Central memory CD8-positive, alpha-beta T cell (primary cell): ENCODE data around the gene PROP1.
"Not testable (repeated sequence)": the region's sequence is repeated elsewhere in the genome, so short reads cannot be mapped to it uniquely, and the experiment has no call there.

ENCODE experiments used
- ATAC-seq: fragments of 150-1000 bp; cut with Tn5 transposase; replicated peaks from 2 replicates; pipeline ENCODE4 v1.10.0; 2022; ENCODE audit warnings: mild to moderate bottlenecking, moderate FRiP score, moderate number of reproducible peaks; ENCODE audit not compliant: poor library complexity, severe bottlenecking; ENCODE audit errors: extremely low read depth
- DNase-seq, 2 donors: peaks; one replicate each; pipeline ENCODE4 v3.0.0; 2021; ENCODE audit warnings: low spot score in 2 of 2
- H3K27ac Mint-ChIP-seq: one replicate; pipeline ENCODE4 v1.8.0; 2022; ENCODE audit warnings: low read depth, mild to moderate bottlenecking, moderate library complexity, mixed read lengths
- H3K27me3 Mint-ChIP-seq: one replicate; pipeline ENCODE4 v1.8.0; 2022; ENCODE audit warnings: mixed read lengths
- H3K36me3 Mint-ChIP-seq: one replicate; pipeline ENCODE4 v1.8.0; 2022; ENCODE audit warnings: mild to moderate bottlenecking, moderate library complexity, mixed read lengths; ENCODE audit not compliant: insufficient read depth
- H3K4me1 Mint-ChIP-seq: one replicate; pipeline ENCODE4 v1.8.0; 2022; ENCODE audit warnings: mixed read lengths
- H3K4me3 Mint-ChIP-seq: one replicate; pipeline ENCODE4 v1.8.0; 2022; ENCODE audit warnings: mild to moderate bottlenecking, moderate library complexity, mixed read lengths
- H3K9me3 Mint-ChIP-seq: one replicate; pipeline ENCODE4 v1.8.0; 2022; ENCODE audit warnings: mixed read lengths

The PROP1 gene

GRCh38 chr5:177995691-177996595 is at the start of gene PROP1:
Gene PROP1 (minus strand): TSS chr5:177996242. CDS start chr5:177995933, 309 bp downstream.
- DNase-seq: no peak
- Mint-ChIP-seq H3K4me3 (no peak within 1 kb of the TSS), H3K27me3 (peaks cover 12% of the 10 kb centered on the region), H3K9me3 (no peaks in the 10 kb centered on the region), H3K4me1 (no peaks in the 10 kb centered on the region), H3K36me3 (no peaks in the 10 kb centered on the region), H3K27ac (no peak within 1 kb of the TSS)
- no peak for ATAC-seq

- not testable (repeated sequence) for H3K4me1 Mint-ChIP-seq, H3K9me3 Mint-ChIP-seq
These were observed 23.5 kb upstream of the PROP1 start for GRCh38 chr5:178019379-178020030.

GRCh38 chr5:178012758-178013157 is 16.7 kb upstream of the PROP1 start:
- not testable (repeated sequence) for H3K27ac Mint-ChIP-seq, H3K4me1 Mint-ChIP-seq, H3K9me3 Mint-ChIP-seq, H3K4me3 Mint-ChIP-seq, H3K27me3 Mint-ChIP-seq, ATAC-seq, DNase-seq, H3K36me3 Mint-ChIP-seq

More at GRCh38 chr5:178019379-178020030, 23.5 kb upstream of the PROP1 start:
- not testable (repeated sequence) for H3K27me3 Mint-ChIP-seq, H3K27ac Mint-ChIP-seq, DNase-seq, H3K36me3 Mint-ChIP-seq, ATAC-seq, H3K4me3 Mint-ChIP-seq

- not testable (repeated sequence) for H3K27me3 Mint-ChIP-seq, H3K9me3 Mint-ChIP-seq, H3K4me1 Mint-ChIP-seq, H3K36me3 Mint-ChIP-seq, ATAC-seq, H3K27ac Mint-ChIP-seq, H3K4me3 Mint-ChIP-seq, DNase-seq
These were observed 15.9 kb upstream of the PROP1 start for GRCh38 chr5:178011816-178012554.

- not testable (repeated sequence) for H3K27ac Mint-ChIP-seq, DNase-seq, H3K4me3 Mint-ChIP-seq, ATAC-seq, H3K4me1 Mint-ChIP-seq, H3K36me3 Mint-ChIP-seq, H3K27me3 Mint-ChIP-seq, H3K9me3 Mint-ChIP-seq
These were observed 11.2 kb upstream of the PROP1 start for GRCh38 chr5:178007272-178007671.

GRCh38 chr5:178006536-178007231 is 10.6 kb upstream of the PROP1 start:
- not testable (repeated sequence) for H3K36me3 Mint-ChIP-seq, H3K27ac Mint-ChIP-seq, H3K9me3 Mint-ChIP-seq, H3K4me3 Mint-ChIP-seq, H3K4me1 Mint-ChIP-seq, DNase-seq
- peaks cover 15% of the 10 kb centered on the region for H3K27me3 Mint-ChIP-seq
- peak; percentile 76 for ATAC-seq

- not testable (repeated sequence) for H3K36me3 Mint-ChIP-seq, DNase-seq, H3K4me3 Mint-ChIP-seq, H3K27ac Mint-ChIP-seq, ATAC-seq, H3K4me1 Mint-ChIP-seq, H3K9me3 Mint-ChIP-seq
- H3K27me3 Mint-ChIP-seq: peaks cover 16% of the 10 kb centered on the region
These were observed 10.1 kb upstream of the PROP1 start for GRCh38 chr5:178006181-178006535.

GRCh38 chr5:177997846-177998245 is 1.8 kb upstream of the PROP1 start:
- no peak for DNase-seq
- no peaks in the 10 kb centered on the region for H3K36me3 Mint-ChIP-seq
- H3K9me3 Mint-ChIP-seq: no peaks in the 10 kb centered on the region
- H3K4me3 Mint-ChIP-seq: no peak overlapping the region
- no peak overlapping the region for H3K27ac Mint-ChIP-seq
- H3K27me3 Mint-ChIP-seq: peaks cover 12% of the 10 kb centered on the region
- no peak for ATAC-seq
- H3K4me1 Mint-ChIP-seq: no peaks in the 10 kb centered on the region

- Mint-ChIP-seq H3K4me3 (no peak overlapping the region), H3K27ac (no peak overlapping the region), H3K9me3 (no peaks in the 10 kb centered on the region), H3K36me3 (no peaks in the 10 kb centered on the region), H3K27me3 (peaks cover 7% of the 10 kb centered on the region), H3K4me1 (no peaks in the 10 kb centered on the region)
- ATAC-seq (no peak), DNase-seq (no peak)
These were observed 1.3 kb upstream of the PROP1 start for GRCh38 chr5:177997319-177997670.

- H3K27me3 Mint-ChIP-seq: peaks cover 5% of the 10 kb centered on the region
- no peaks in the 10 kb centered on the region for H3K4me1 Mint-ChIP-seq
- ATAC-seq (no peak), DNase-seq (no peak)
- no peak overlapping the region for H3K27ac Mint-ChIP-seq
- H3K4me3 Mint-ChIP-seq: no peak overlapping the region
- no peaks in the 10 kb centered on the region for H3K9me3 Mint-ChIP-seq
- no peaks in the 10 kb centered on the region for H3K36me3 Mint-ChIP-seq
These were observed 747 bp upstream of the PROP1 start for GRCh38 chr5:177996660-177997318.

- DNase-seq (no peak), ATAC-seq (no peak)
- Mint-ChIP-seq H3K27ac (no peak overlapping the region), H3K4me3 (no peak overlapping the region), H3K4me1 (no peaks in the 10 kb centered on the region), H3K36me3 (no peaks in the 10 kb centered on the region), H3K9me3 (no peaks in the 10 kb centered on the region), H3K27me3 (peaks cover 20% of the 10 kb centered on the region)
These were observed 1.4 kb downstream of the PROP1 start for GRCh38 chr5:177994561-177995190.
